ENCODE results near the gene C2CD2. TPM values are rescaled to one million over a fixed set of nuclear protein-coding genes. Genes with fewer than 3 reads are reported as not detected.

C2CD2 gene
- total and polyA plus RNA-seq, 10 of the 15 experiments (the other 5 are each of a cell fraction or from before 2014, with no cell fraction given), result 2.2 to 30.9 (median 9.9) TPM

GRCh38 chr21:41972511-41973205, 18.8 kb upstream of the C2CD2 start (continued):
- TF ChIP-seq NR2F1 (conservative IDR thresholded peaks at IDR 0.05), result no peak
- TF ChIP-seq HSF1 (IDR thresholded peaks at IDR 0.05; ENCODE audit: low read depth, low read length), result no peak
- no peak for TF ChIP-seq ZNF622 (IDR thresholded peaks at IDR 0.05)
- TF ChIP-seq, protein P1, sequence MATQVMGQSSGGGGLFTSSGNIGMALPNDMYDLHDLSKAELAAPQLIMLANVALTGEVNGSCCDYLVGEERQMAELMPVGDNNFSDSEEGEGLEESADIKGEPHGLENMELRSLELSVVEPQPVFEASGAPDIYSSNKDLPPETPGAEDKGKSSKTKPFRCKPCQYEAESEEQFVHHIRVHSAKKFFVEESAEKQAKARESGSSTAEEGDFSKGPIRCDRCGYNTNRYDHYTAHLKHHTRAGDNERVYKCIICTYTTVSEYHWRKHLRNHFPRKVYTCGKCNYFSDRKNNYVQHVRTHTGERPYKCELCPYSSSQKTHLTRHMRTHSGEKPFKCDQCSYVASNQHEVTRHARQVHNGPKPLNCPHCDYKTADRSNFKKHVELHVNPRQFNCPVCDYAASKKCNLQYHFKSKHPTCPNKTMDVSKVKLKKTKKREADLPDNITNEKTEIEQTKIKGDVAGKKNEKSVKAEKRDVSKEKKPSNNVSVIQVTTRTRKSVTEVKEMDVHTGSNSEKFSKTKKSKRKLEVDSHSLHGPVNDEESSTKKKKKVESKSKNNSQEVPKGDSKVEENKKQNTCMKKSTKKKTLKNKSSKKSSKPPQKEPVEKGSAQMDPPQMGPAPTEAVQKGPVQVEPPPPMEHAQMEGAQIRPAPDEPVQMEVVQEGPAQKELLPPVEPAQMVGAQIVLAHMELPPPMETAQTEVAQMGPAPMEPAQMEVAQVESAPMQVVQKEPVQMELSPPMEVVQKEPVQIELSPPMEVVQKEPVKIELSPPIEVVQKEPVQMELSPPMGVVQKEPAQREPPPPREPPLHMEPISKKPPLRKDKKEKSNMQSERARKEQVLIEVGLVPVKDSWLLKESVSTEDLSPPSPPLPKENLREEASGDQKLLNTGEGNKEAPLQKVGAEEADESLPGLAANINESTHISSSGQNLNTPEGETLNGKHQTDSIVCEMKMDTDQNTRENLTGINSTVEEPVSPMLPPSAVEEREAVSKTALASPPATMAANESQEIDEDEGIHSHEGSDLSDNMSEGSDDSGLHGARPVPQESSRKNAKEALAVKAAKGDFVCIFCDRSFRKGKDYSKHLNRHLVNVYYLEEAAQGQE (IDR thresholded peaks at IDR 0.05; ENCODE audit: low read depth, low read length), result no peak
- TF ChIP-seq SRF (IDR thresholded peaks at IDR 0.05; ENCODE audit: low read depth in 2 of 2, low read length in 2 of 2), result no peak
- TF ChIP-seq RFX5 (IDR thresholded peaks at IDR 0.05; ENCODE audit: low read depth, low read length), result no peak
- TF ChIP-seq SIN3A (IDR thresholded peaks at IDR 0.05; ENCODE audit: low read depth, low read length), result no peak
- TF ChIP-seq KLF5 (IDR thresholded peaks at IDR 0.05; ENCODE audit: partially characterized antibody), result no peak
- no peak for TF ChIP-seq BACH1 (IDR thresholded peaks at IDR 0.05; ENCODE audit: borderline replicate concordance)

Data from GM12878 (cell line).